Adipose tissue (tissue), 3 donors: ENCODE measurements around the gene TMEM163. TPM values are rescaled to one million over a fixed set of nuclear protein-coding genes. Genes with fewer than 3 reads are reported as not detected.
"Not testable (repeated sequence)": the region's sequence is repeated elsewhere in the genome, so short reads cannot be mapped to it uniquely, and the experiment has no call there.

Experiments
- H3K27ac ChIP-seq: one replicate; pipeline ENCODE4 v1.5.1; 2013; ENCODE audit warnings: low read depth, low read length
- WGBS, 3 donors: extraction: QIAGEN DNeasy Blood & Tissue Kit; methylation state at CpG; one replicate each; pipeline ENCODE4 v1.1.7; 2013; 5-methylcytosine and 5-hydroxymethylcytosine counted together
- polyA plus RNA-seq, 3 donors: library from polyadenylated mRNA; stranded (reverse); fragments of 200-250 nt; gene quantifications; one replicate each; pipeline ENCODE4 v1.2.3, GENCODE V29; 2013
- donor health status: healthy with polysubstance abuse.
- donor health status: Bipolar disorder and iron deficiency.
- donor health status: healthy.

Gene TMEM163
- polyA plus RNA-seq, 3 donors = 1.5 to 36.4 (median 2.4) TPM

DNA sequence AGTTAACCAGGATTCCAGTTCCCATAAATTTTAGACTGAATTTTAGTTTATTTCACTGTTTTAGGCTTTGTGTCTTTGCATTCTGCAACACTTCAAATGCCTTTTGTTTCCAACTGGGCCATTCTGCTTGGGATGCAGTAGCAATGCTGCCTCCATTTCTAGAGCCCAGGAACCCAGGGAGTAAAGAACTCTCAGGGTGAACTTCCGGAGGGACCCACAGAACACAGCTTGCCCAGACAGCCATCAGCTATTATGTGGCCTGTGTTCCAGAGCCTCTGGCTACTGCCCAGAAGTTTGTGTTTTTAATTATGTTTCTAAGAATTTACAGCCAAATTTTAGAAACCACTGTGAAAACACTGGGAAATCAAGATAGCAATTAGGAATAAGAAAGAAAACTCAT is 145.1 kb downstream of the TMEM163 start:
- WGBS, 3 donors = 58 to 85% (median 74%) methylated on average over 1 of the region's 1 CpG
- H3K27ac ChIP-seq = no peak overlapping the region

- no peak overlapping the region for H3K27ac ChIP-seq
Observed at GRCh38 chr2:134573085-134573370, 145.8 kb downstream of the TMEM163 start.

DNA sequence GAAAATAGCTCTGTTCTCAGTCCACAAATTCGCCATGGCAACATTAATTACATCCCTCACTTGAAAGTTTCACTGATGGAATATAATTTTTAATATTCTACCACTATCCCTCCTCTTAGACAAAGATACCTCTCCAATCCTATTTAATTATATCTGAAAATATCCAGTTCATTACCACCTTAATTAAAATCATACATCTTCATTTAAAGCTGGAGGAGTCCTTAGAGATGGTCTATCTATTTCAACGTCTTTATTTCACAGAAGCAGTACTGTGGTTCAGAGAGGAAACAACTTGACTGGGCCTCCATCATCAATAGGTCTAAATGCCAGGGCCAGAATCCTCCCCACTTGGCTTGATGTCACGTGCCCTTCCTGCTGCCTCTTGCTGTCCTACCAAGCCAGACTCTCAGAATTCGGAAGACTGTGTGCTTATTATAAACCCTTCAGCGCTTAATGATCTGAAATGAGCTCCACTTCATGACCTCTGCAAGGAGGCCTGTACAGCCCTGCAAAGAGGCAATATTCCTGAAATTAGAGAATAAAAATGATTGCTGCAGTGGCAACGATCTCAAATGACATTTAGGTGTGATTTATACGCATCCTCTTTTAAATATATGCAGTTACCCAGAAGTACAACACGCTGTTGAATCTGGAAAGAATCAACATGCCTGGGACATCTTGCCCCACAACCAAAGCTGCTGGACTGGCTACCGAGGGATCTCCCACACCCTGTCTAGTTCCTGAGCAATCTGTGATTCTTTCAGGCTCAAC is 146.3 kb downstream of the TMEM163 start:
- WGBS, 3 donors = 75 to 84% (median 77%) methylated on average over 9 of the region's 9 CpGs
- H3K27ac ChIP-seq = no peak overlapping the region

DNA sequence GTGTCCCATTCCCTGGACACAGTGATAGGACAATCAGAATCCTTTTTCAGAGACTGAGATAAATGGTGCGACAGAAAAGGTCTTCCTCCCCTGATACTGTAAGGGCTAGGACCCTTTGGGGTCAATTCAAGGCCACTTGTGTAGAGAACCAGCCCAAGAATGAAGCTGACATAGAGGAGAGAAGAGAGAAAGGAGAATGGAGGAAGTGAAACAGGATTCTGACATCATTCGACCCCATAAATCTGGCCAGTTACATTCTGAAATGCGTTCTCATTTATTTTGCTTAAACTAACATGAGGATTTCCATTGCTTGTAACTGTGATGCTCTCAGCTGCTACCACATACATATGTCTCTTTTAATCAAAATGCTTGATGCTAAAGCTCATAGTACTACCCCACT is 148.1 kb downstream of the TMEM163 start:
- no peak overlapping the region for H3K27ac ChIP-seq
- 71 to 80% (median 77%) methylated on average over 3 of the region's 3 CpGs for WGBS, 3 donors

GRCh38 chr2:134568413-134568812 is 150.4 kb downstream of the TMEM163 start:
- no peak overlapping the region for H3K27ac ChIP-seq
- 93 to 98% (median 93%) methylated on average over 2 of the region's 2 CpGs for WGBS, 3 donors

- WGBS, 3 donors = 71 to 96% (median 75%) methylated on average over 1 of the region's 1 CpG
- no peak overlapping the region for H3K27ac ChIP-seq
Observed at GRCh38 chr2:134567666-134568065, 151.1 kb downstream of the TMEM163 start.

DNA sequence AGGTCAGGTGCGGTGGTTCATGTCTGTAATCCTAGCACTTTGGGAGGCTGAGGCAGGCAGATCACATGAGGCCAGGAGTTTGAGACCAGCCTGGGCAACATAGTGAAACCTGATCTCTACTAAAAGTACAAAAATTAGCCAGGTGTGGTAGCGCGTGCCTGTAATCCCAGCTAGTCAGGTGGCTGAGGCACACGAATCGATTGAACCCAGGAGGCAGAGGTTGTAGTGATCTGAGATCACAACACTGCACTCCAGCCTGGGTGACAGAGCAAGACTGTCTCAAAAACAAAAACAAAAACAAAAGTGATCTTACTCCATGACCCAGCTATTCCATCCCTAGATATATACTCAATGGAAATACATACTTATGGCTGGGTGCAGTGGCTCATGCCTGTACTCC is 153.8 kb downstream of the TMEM163 start:
- H3K27ac ChIP-seq = not testable (repeated sequence)
- 80 to 88% (median 86%) methylated on average over 5 of the region's 5 CpGs for WGBS, 3 donors

GRCh38 chr2:134564549-134564948 is 154.3 kb downstream of the TMEM163 start:
- WGBS, 3 donors = 60 to 68% (median 60%) methylated on average over 3 of the region's 3 CpGs
- no peak overlapping the region for H3K27ac ChIP-seq

- 31 to 75% (median 65%) methylated on average over 5 of the region's 5 CpGs for WGBS, 3 donors
- no peak overlapping the region for H3K27ac ChIP-seq
Observed at GRCh38 chr2:134558208-134558830, 160.5 kb downstream of the TMEM163 start.

DNA sequence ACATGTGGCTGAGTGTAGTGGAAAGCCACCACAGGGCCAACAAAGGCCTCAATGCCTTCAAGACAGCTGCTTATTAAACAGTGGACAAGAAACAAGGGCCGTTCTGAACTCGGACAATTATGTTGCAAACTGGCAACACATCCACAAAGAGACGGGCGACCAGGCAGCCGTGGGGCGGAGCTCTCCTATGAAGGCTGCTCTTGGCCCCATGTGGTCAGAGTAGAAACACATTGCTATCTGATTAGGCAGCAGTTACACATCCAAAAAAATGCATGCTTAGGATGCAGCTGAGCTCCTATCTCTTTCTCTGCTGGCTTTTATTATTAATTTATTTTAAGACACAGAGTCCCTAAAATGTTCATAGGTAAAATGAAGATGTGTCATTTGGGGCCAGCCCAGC is 163.4 kb downstream of the TMEM163 start:
- 88 to 98% (median 93%) methylated on average over 6 of the region's 6 CpGs for WGBS, 3 donors
- no peak overlapping the region for H3K27ac ChIP-seq

DNA sequence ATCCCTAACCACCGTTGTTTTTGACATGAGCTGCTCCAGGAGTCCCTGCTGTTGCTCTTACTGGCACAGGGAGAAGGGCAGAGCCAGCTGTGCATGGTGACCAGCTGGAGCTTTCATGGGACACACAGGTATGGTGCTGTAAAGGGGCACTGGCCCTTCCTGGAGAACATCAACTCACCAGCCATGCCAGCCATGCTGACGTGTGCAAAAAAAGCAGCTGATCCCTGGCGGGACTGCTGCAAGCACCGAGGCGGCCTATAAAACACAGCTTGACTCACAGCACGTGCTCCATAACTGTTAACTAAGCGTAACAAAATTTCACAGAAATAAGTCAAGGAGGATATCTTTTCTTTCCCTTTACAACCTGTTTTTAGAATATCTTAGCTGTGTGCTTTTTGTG is 165.1 kb downstream of the TMEM163 start:
- H3K27ac ChIP-seq = no peak overlapping the region
- 93 to 96% (median 93%) methylated on average over 7 of the region's 7 CpGs for WGBS, 3 donors

GRCh38 chr2:134550566-134551164 is 168.1 kb downstream of the TMEM163 start:
- H3K27ac ChIP-seq = no peak overlapping the region
- 89 to 92% (median 89%) methylated on average over 13 of the region's 13 CpGs for WGBS, 3 donors

GRCh38 chr2:134549104-134549503 is 169.7 kb downstream of the TMEM163 start:
- 68 to 84% (median 71%) methylated on average over 3 of the region's 3 CpGs for WGBS, 3 donors
- H3K27ac ChIP-seq = no peak overlapping the region

DNA sequence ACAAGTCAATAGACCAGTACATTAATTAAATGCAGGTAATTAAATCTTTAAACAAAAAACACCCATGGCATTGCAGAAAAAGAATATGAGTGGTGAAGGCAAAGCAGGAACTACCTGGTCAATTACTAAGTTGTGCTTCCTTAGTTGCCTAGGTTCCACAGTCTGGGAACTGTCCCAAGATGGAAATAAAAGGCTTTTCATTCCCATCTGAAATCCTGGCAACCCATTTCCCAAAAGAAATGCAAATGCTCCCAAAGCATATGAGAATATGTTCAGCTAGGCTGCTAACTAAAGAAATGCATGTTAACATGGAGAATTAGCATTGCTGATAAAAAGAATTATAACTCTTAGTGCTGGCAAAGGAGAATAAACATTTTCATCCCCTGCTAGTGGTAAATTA is 177.8 kb downstream of the TMEM163 start:
- no peak overlapping the region for H3K27ac ChIP-seq

DNA sequence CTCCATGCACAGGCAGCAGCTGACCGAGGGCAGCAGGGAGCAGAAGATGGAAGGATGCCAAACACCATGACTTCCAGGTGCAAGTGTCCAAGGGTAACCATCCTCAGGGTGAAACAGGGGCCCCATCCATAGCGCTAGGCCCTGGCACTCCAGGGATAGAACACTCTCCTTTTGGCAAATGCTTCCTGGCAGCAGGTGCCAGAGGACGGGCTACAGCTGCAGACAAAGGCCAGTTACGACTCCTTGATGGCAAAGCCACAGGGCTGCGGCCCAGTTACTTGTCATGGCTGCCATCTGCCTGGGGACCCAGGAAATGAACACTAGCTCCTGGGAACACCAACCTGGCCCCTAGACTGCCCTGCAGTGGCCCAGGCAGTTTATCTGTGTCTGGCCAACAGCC is 178.8 kb downstream of the TMEM163 start:
- WGBS, 3 donors = 89 to 96% (median 89%) methylated on average over 5 of the region's 5 CpGs
- no peak overlapping the region for H3K27ac ChIP-seq

DNA sequence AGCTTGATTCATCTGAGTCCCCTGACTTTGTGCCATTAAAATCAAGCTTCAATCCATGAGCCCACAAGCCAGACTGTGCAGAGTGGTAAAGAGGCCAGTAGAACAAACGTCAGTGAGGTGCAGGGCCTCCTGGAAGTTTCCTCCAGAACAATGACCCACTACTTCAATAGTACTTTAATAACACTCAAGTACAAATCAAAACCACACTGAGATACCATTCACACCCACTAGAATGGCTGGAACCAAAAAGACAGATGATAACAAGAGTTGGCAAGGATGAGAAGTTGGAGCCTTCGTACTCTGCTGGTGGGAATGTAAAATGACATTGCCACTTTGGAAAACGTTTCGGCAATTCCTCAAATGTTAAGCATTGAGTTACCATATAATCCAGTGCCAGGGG is 181.1 kb downstream of the TMEM163 start:
- WGBS, 3 donors = 58 to 96% (median 75%) methylated on average over 4 of the region's 4 CpGs
- H3K27ac ChIP-seq = no peak overlapping the region

DNA sequence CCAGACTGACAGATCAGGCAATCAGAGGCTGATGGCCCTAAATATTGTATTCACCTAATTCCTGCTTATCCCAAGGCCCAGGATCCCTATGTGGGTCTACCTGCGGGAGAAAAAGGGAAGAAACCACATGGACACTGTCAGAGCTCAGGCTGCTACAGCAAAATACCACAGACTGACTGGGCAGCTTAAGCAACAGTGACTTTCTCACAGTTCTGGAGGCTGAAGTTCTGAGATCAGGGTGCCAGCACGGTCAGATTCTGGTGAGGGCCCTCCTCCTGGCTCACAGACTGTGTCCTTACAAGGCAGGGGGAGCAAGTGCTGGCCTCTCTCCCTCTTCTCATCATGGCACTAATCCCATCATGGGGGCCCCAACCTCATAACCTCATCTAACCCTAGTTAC is 181.7 kb downstream of the TMEM163 start:
- H3K27ac ChIP-seq = no peak overlapping the region
- 63 to 94% (median 85%) methylated on average over 2 of the region's 2 CpGs for WGBS, 3 donors

GRCh38 chr2:134536296-134536695 is 182.5 kb downstream of the TMEM163 start:
- H3K27ac ChIP-seq = no peak overlapping the region
- WGBS, 3 donors = 80 to 85% (median 83%) methylated on average over 8 of the region's 8 CpGs

DNA sequence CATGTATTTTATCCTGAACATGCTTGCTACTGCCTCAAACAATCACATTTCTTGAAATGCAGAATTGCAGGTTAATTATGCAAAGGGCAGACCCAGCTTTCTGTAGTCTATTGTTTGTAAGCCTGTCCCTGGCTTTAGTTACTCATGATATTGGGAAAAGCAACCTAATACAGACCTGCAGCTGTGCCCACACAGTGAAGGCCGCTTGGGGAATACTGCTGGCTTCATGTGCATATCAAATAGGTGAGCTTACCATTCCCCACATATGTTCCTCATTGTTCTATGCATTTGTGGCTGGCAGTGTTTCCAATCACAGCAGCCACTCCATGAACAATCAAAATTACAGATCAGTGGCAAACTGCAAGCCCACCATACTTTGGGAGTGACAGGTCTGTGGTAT is 186.3 kb downstream of the TMEM163 start:
- H3K27ac ChIP-seq = no peak overlapping the region
- 81 to 94% (median 88%) methylated on average over 1 of the region's 1 CpG for WGBS, 3 donors

- WGBS, 3 donors = 57 to 78% (median 69%) methylated on average over 6 of the region's 6 CpGs
- H3K27ac ChIP-seq = no peak overlapping the region
Observed at GRCh38 chr2:134527381-134527780, 191.4 kb downstream of the TMEM163 start.
